ENCODE results near the gene ZWILCH. TPM values are rescaled to one million over a fixed set of nuclear protein-coding genes. Genes with fewer than 3 reads are reported as not detected.

The ZWILCH gene
- total RNA-seq, 1 experiment from 2014 or later, result 50.2 TPM

- H3K4me1 Mint-ChIP-seq, result no peaks in the 10 kb centered on the region
- DNase-seq (ENCODE audit: low spot score), result no peak
- POLR2A ChIA-PET, result no interaction called here
- no peaks in the 10 kb centered on the region for H3K36me3 Mint-ChIP-seq
- CTCF ChIA-PET, result no interaction called here
- no peaks in the 10 kb centered on the region for H3K9me3 Mint-ChIP-seq
- no peak for ATAC-seq
- TF ChIP-seq ZNF121 (CRISPR knock-in tag; IDR thresholded peaks at IDR 0.05) (no peak), USF2 (CRISPR knock-in tag; IDR thresholded peaks at IDR 0.05) (no peak), ZMAT4 (CRISPR knock-in tag; IDR thresholded peaks at IDR 0.05) (no peak), GTF2I (CRISPR knock-in tag; conservative IDR thresholded peaks at IDR 0.05) (no peak), NFATC4 (CRISPR knock-in tag; IDR thresholded peaks at IDR 0.05) (no peak), GABPB1 (CRISPR knock-in tag; IDR thresholded peaks at IDR 0.05) (no peak), JUN (CRISPR knock-in tag; IDR thresholded peaks at IDR 0.05) (no peak), ZNF512 (CRISPR knock-in tag; IDR thresholded peaks at IDR 0.05; ENCODE audit: borderline replicate concordance) (no peak), ELF4 (CRISPR knock-in tag; IDR thresholded peaks at IDR 0.05; ENCODE audit: low read depth) (no peak), ATF3 (CRISPR knock-in tag; conservative IDR thresholded peaks at IDR 0.05) (no peak), ZSCAN18 (CRISPR knock-in tag; IDR thresholded peaks at IDR 0.05) (no peak), ZNF281 (CRISPR knock-in tag; IDR thresholded peaks at IDR 0.05) (no peak), NR3C1 (CRISPR knock-in tag; conservative IDR thresholded peaks at IDR 0.05; ENCODE audit: low read depth) (no peak), CREM (CRISPR knock-in tag; IDR thresholded peaks at IDR 0.05) (no peak)
- TF ChIP-seq, protein P1, sequence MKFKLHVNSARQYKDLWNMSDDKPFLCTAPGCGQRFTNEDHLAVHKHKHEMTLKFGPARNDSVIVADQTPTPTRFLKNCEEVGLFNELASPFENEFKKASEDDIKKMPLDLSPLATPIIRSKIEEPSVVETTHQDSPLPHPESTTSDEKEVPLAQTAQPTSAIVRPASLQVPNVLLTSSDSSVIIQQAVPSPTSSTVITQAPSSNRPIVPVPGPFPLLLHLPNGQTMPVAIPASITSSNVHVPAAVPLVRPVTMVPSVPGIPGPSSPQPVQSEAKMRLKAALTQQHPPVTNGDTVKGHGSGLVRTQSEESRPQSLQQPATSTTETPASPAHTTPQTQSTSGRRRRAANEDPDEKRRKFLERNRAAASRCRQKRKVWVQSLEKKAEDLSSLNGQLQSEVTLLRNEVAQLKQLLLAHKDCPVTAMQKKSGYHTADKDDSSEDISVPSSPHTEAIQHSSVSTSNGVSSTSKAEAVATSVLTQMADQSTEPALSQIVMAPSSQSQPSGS (CRISPR knock-in tag; IDR thresholded peaks at IDR 0.05; ENCODE audit: borderline replicate concordance, low read depth), result no peak
- TF ChIP-seq, protein P2, sequence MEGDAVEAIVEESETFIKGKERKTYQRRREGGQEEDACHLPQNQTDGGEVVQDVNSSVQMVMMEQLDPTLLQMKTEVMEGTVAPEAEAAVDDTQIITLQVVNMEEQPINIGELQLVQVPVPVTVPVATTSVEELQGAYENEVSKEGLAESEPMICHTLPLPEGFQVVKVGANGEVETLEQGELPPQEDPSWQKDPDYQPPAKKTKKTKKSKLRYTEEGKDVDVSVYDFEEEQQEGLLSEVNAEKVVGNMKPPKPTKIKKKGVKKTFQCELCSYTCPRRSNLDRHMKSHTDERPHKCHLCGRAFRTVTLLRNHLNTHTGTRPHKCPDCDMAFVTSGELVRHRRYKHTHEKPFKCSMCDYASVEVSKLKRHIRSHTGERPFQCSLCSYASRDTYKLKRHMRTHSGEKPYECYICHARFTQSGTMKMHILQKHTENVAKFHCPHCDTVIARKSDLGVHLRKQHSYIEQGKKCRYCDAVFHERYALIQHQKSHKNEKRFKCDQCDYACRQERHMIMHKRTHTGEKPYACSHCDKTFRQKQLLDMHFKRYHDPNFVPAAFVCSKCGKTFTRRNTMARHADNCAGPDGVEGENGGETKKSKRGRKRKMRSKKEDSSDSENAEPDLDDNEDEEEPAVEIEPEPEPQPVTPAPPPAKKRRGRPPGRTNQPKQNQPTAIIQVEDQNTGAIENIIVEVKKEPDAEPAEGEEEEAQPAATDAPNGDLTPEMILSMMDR (IDR thresholded peaks at IDR 0.05), result no peak
- TF ChIP-seq, protein P3, sequence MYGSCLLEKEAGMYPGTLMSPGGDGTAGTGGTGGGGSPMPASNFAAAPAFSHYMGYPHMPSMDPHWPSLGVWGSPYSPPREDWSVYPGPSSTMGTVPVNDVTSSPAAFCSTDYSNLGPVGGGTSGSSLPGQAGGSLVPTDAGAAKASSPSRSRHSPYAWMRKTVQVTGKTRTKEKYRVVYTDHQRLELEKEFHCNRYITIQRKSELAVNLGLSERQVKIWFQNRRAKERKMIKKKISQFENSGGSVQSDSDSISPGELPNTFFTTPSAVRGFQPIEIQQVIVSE (CRISPR knock-in tag; IDR thresholded peaks at IDR 0.05; ENCODE audit: borderline replicate concordance), result no peak
- no peak overlapping the region for H3K27ac Mint-ChIP-seq
- no peak overlapping the region for H3K4me3 Mint-ChIP-seq
- H3K27me3 Mint-ChIP-seq (ENCODE audit: low read depth), result no peaks in the 10 kb centered on the region
Observed at GRCh38 chr15:66573348-66573718, 68.2 kb downstream of the ZWILCH start.

Measured in WTC11 (cell line).